H1 (cell line): ENCODE measurements around the gene AK8. TPM values are rescaled to one million over a fixed set of nuclear protein-coding genes. Genes with fewer than 3 reads are reported as not detected.

ENCODE experiments used
- CTCF ChIA-PET: fragments of 300-600 bp; sonication (Branson Sonifier 250); formaldehyde crosslinking; loops from one replicate; lab custom pipeline; 2021; ENCODE audit not compliant: partially characterized antibody; lab: Charles Lee
- POLR2A ChIA-PET: fragments of 300-600 bp; sonication (Branson Sonifier 250); formaldehyde crosslinking; loops from one replicate; lab custom pipeline; 2021; ENCODE audit warnings: inconsistent platforms; ENCODE audit not compliant: partially characterized antibody; lab: Charles Lee
- DNase-seq, 2 experiments: peaks; one replicate each; pipeline versions ENCODE4 v3.0.0 to v3.0.0-alpha.2; 2010 to 2022; ENCODE audit warnings: low spot score in 2 of 2, low read depth in 1 of 2, mixed read lengths in 1 of 2
- FAIRE-seq: peaks from 2 replicates; lab custom pipeline; 2011; peaks lifted over from hg19 to GRCh38; lab: Jason Lieb, UNC
- H2AFZ ChIP-seq: 2 replicates; pipeline ENCODE4 v1.8.1; 2012; ENCODE audit warnings: low read length, inconsistent platforms
- H2AK5ac ChIP-seq: 2 replicates; pipeline ENCODE4 v1.6.1; 2013; ENCODE audit warnings: low read depth, low read length
- H2BK120ac ChIP-seq: replicated peaks from 2 replicates; pipeline ENCODE3; 2013; ENCODE audit warnings: low read depth, low read length, inconsistent platforms
- H2BK12ac ChIP-seq: 2 replicates; pipeline ENCODE4 v1.6.1; 2013; ENCODE audit warnings: low read depth, low read length
- H2BK15ac ChIP-seq: 2 replicates; pipeline ENCODE4 v1.6.1; 2013; ENCODE audit warnings: low read length
- H2BK20ac ChIP-seq: 2 replicates; pipeline ENCODE4 v1.6.1; 2013; ENCODE audit warnings: low read length
- H2BK5ac ChIP-seq: 2 replicates; pipeline ENCODE4 v1.6.1; 2013; ENCODE audit warnings: low read depth, low read length
- H3K14ac ChIP-seq: 2 replicates; pipeline ENCODE4 v1.6.1; 2013; ENCODE audit warnings: inconsistent platforms; ENCODE audit not compliant: insufficient read length
- H3K18ac ChIP-seq: 2 replicates; pipeline ENCODE4 v1.6.1; 2013; ENCODE audit warnings: low read length; ENCODE audit errors: extremely low read depth
- H3K23ac ChIP-seq: 2 replicates; pipeline ENCODE4 v1.6.1; 2013; ENCODE audit warnings: inconsistent platforms; ENCODE audit not compliant: insufficient read length
- H3K23me2 ChIP-seq: 2 replicates; pipeline ENCODE4 v1.6.1; 2013; ENCODE audit warnings: low read depth, low read length
- H3K27ac ChIP-seq: 2 replicates; pipeline ENCODE4 v1.6.1; 2011; ENCODE audit warnings: low read depth, low read length, inconsistent platforms
- H3K27me3 ChIP-seq, 4 experiments: replicated peaks in 1 of 4; 1 replicate in 1 of 4; 2 replicates in 3 of 4; pipeline versions ENCODE4 v1.6.1 to v1.8.1; 2011 to 2013; ENCODE audit warnings: low read length in 3 of 4, mild to moderate bottlenecking in 3 of 4, inconsistent platforms in 2 of 4, mixed read lengths in 2 of 4, moderate library complexity in 1 of 4; ENCODE audit not compliant: control insufficient read depth in 3 of 4, insufficient read depth in 3 of 4; ENCODE audit errors: extremely low read depth in 1 of 4
- H3K36me3 ChIP-seq, 4 experiments: 2 replicates each; pipeline versions ENCODE4 v1.6.1 to v1.8.1; 2011 to 2013; ENCODE audit warnings: mild to moderate bottlenecking in 4 of 4, low read length in 3 of 4, moderate library complexity in 2 of 4, control low read depth in 1 of 4, inconsistent platforms in 1 of 4; ENCODE audit not compliant: insufficient read depth in 4 of 4, control insufficient read depth in 2 of 4
- H3K4ac ChIP-seq: replicated peaks from 2 replicates; pipeline ENCODE3; 2013; ENCODE audit warnings: low read length, low read depth, mixed read lengths, inconsistent platforms; ENCODE audit not compliant: insufficient read length
- H3K4me1 ChIP-seq, 4 experiments: replicated peaks in 1 of 4; 1 replicate in 1 of 4; 2 replicates in 3 of 4; pipeline versions ENCODE4 v1.6.1 to v1.8.1; 2011 to 2013; ENCODE audit warnings: low read length in 3 of 4, inconsistent platforms in 2 of 4, mixed read lengths in 1 of 4; ENCODE audit not compliant: insufficient read depth in 4 of 4, control insufficient read depth in 3 of 4
- H3K4me2 ChIP-seq, 2 experiments: 2 replicates each; pipeline versions ENCODE4 v1.6.1 to v1.8.1; 2011 to 2013; ENCODE audit warnings: low read depth in 2 of 2, low read length in 2 of 2, control low read depth in 1 of 2, inconsistent platforms in 1 of 2, mild to moderate bottlenecking in 1 of 2; ENCODE audit not compliant: insufficient read depth in 1 of 2
- H3K4me3 ChIP-seq, 4 experiments: fragments of 200-600, 300-600 bp in 1 of 4; sonication (generic), shearing (Covaris generic), sonication (Bioruptor Twin) in 1 of 4; 2 replicates each; pipeline versions ENCODE4 v1.5.1 to v1.8.1; 2011 to 2016; ENCODE audit warnings: low read length in 4 of 4, low read depth in 3 of 4, control low read depth in 2 of 4, inconsistent platforms in 2 of 4, mild to moderate bottlenecking in 2 of 4, mixed read lengths in 1 of 4, moderate library complexity in 1 of 4; ENCODE audit not compliant: insufficient read depth in 2 of 4; ENCODE audit errors: extremely low read depth in 1 of 4
- H3K56ac ChIP-seq: replicated peaks from 2 replicates; pipeline ENCODE3; 2013; ENCODE audit warnings: low read depth, mild to moderate bottlenecking, mixed read lengths, low read length, inconsistent platforms; ENCODE audit not compliant: insufficient read length
- H3K79me1 ChIP-seq: 2 replicates; pipeline ENCODE4 v1.6.1; 2013; ENCODE audit warnings: low read depth, low read length, control low read depth
- H3K79me2 ChIP-seq, 2 experiments: 2 replicates each; pipeline versions ENCODE4 v1.6.1 to v1.8.1; 2012 to 2013; ENCODE audit warnings: low read length in 2 of 2, mild to moderate bottlenecking in 2 of 2, inconsistent platforms in 1 of 2; ENCODE audit not compliant: insufficient read depth in 2 of 2, control insufficient read depth in 1 of 2
- H3K9ac ChIP-seq, 4 experiments: replicated peaks in 1 of 4; 1 replicate in 1 of 4; 2 replicates in 3 of 4; pipeline versions ENCODE4 v1.6.1 to v1.8.1; 2011 to 2013; ENCODE audit warnings: low read depth in 3 of 4, low read length in 3 of 4, control low read depth in 2 of 4, mild to moderate bottlenecking in 2 of 4, moderate library complexity in 2 of 4, inconsistent platforms in 1 of 4; ENCODE audit errors: extremely low read depth in 1 of 4
- H3K9me3 ChIP-seq, 2 experiments: 2 replicates each; pipeline versions ENCODE4 v1.6.1 to v1.8.1; 2012 to 2013; ENCODE audit warnings: mild to moderate bottlenecking in 2 of 2, moderate library complexity in 2 of 2, control low read depth in 1 of 2, inconsistent platforms in 1 of 2, low read depth in 1 of 2, low read length in 1 of 2, mixed read lengths in 1 of 2; ENCODE audit not compliant: insufficient read depth in 2 of 2
- H4K20me1 ChIP-seq, 2 experiments: replicated peaks in 1 of 2; 2 replicates each; pipeline versions ENCODE3 to v1.8.1; 2011 to 2013; ENCODE audit warnings: inconsistent platforms in 2 of 2, low read length in 2 of 2, mild to moderate bottlenecking in 1 of 2; ENCODE audit not compliant: insufficient read depth in 2 of 2, control insufficient read depth in 1 of 2
- H4K5ac ChIP-seq: 2 replicates; pipeline ENCODE4 v1.6.1; 2013; ENCODE audit warnings: low read length, low read depth, mixed read lengths, inconsistent platforms; ENCODE audit not compliant: insufficient read length
- H4K8ac ChIP-seq: 2 replicates; pipeline ENCODE4 v1.8.0; 2013; ENCODE audit warnings: mild to moderate bottlenecking, moderate library complexity, low read length, inconsistent platforms; ENCODE audit not compliant: insufficient read depth; ENCODE audit errors: extremely low read depth
- H4K91ac ChIP-seq: replicated peaks from 2 replicates; pipeline ENCODE3; 2013; ENCODE audit warnings: low read length, mixed read lengths, inconsistent platforms; ENCODE audit not compliant: insufficient read length
- CBX8 ChIP-seq: fragments of 300-800, 300-1000 bp; sonication (generic); IDR thresholded peaks from 2 replicates; pipeline ENCODE4 v1.7.1; 2016; ENCODE audit warnings: low read depth, low read length, borderline replicate concordance
- CEBPB ChIP-seq: IDR thresholded peaks from 2 replicates; pipeline ENCODE4 v1.6.1; 2012; ENCODE audit warnings: low read depth, low read length
- E2F6 ChIP-seq: IDR thresholded peaks from 2 replicates; pipeline ENCODE4 v1.6.1; 2012; ENCODE audit warnings: inconsistent platforms
- EP300 ChIP-seq, 2 experiments: IDR thresholded peaks; 1 replicate in 1 of 2; 2 replicates in 1 of 2; pipeline ENCODE4 v1.6.1; 2011 to 2012; ENCODE audit warnings: low read depth in 2 of 2, low read length in 2 of 2, mild to moderate bottlenecking in 2 of 2, borderline replicate concordance in 1 of 2, inconsistent platforms in 1 of 2, moderate library complexity in 1 of 2
- GABPA ChIP-seq: IDR thresholded peaks from 2 replicates; pipeline ENCODE4 v1.6.1; 2011; ENCODE audit warnings: mild to moderate bottlenecking, low read length, moderate library complexity, borderline replicate concordance; ENCODE audit not compliant: insufficient read depth
- GTF2F1 ChIP-seq: IDR thresholded peaks from 2 replicates; pipeline ENCODE4 v1.6.1; 2012; ENCODE audit warnings: low read depth, low read length, improper control_type of control experiment, borderline replicate concordance
- NANOG ChIP-seq: IDR thresholded peaks from 2 replicates; pipeline ENCODE4 v1.6.1; 2011; ENCODE audit warnings: low read length, low read depth, mild to moderate bottlenecking, inconsistent platforms; ENCODE audit not compliant: insufficient read depth, poor library complexity, severe bottlenecking
- NRF1 ChIP-seq: IDR thresholded peaks from 2 replicates; pipeline ENCODE4 v1.6.1; 2011; ENCODE audit warnings: mild to moderate bottlenecking, low read depth, low read length, improper control_type of control experiment
- POLR2AphosphoS5 ChIP-seq: IDR thresholded peaks from 2 replicates; pipeline ENCODE4 v1.6.1; 2011; ENCODE audit warnings: low read depth, low read length
- SAP30 ChIP-seq: fragments of 300-600 bp; sonication (generic); IDR thresholded peaks from 2 replicates; pipeline ENCODE4 v1.7.1; 2012; ENCODE audit warnings: low read length, moderate library complexity, mild to moderate bottlenecking, inconsistent platforms; ENCODE audit not compliant: insufficient read depth, insufficient replicate concordance
- SIRT6 ChIP-seq: IDR thresholded peaks from one replicate; pipeline ENCODE4 v1.7.1; 2012; ENCODE audit warnings: low read length, inconsistent platforms
- TAF7 ChIP-seq: optimal IDR thresholded peaks from 2 replicates; pipeline ENCODE3; 2011; ENCODE audit warnings: low read depth, mild to moderate bottlenecking, inconsistent platforms, low read length, moderate library complexity, borderline replicate concordance
- TCF12 ChIP-seq: IDR thresholded peaks from 2 replicates; pipeline ENCODE4 v1.6.1; 2011; ENCODE audit warnings: low read depth, mild to moderate bottlenecking, low read length
- WGBS, 2 experiments: shearing (Covaris generic) in 1 of 2; methylation state at CpG; one replicate each; pipeline versions ENCODE4 v1.1.6 to v1.1.7; 2013 to 2015; ENCODE audit warnings: low lambda C conversion rate in 2 of 2, mixed read lengths in 2 of 2, inconsistent platforms in 1 of 2, low coverage in 1 of 2, missing lambda C conversion rate in 1 of 2; ENCODE audit not compliant: insufficient replicate concordance in 2 of 2, insufficient coverage in 1 of 2, insufficient read length in 1 of 2; ENCODE audit errors: extremely low coverage in 1 of 2, missing lambda C conversion rate in 1 of 2; 5-methylcytosine and 5-hydroxymethylcytosine counted together
- polyA plus RNA-seq, 7 experiments: library from polyadenylated mRNA; depleted of rRNA in 3 of 7; stranded (reverse) in 5 of 7; unstranded in 2 of 7; fragments of >200 nt in 5 of 7; fragments of 200-250 nt in 2 of 7; gene quantifications; 1 replicate in 5 of 7; 2 replicates in 1 of 7; 4 replicates in 1 of 7; pipeline versions ENCODE4 v1.2.1 to v1.2.3, GENCODE V29; 2011 to 2013; ENCODE audit warnings: missing spikeins in 2 of 7, mixed read lengths in 2 of 7
- total RNA-seq: library from RNA; stranded (reverse); fragmentation: NEBNext Ultra II Directional; extraction: Animal tissue kit (Norgen Biotek cat#: 25700); gene quantifications from 2 replicates; pipeline ENCODE4 v1.2.1, GENCODE V29; 2021

Gene AK8
- total and polyA plus RNA-seq, 2 of the 8 experiments (the other 6 are each of a cell fraction or from before 2014, with no cell fraction given): 0.35 to 0.48 TPM

- no peak overlapping the region for H3K4ac ChIP-seq
- WGBS, 2 experiments: 93% methylated on average over 3 of the region's 3 CpGs; no CpG with 5 or more reads in 1 of the 2 experiments
- H2BK120ac ChIP-seq: no peak overlapping the region
- no peak overlapping the region for H2AFZ ChIP-seq
- H4K91ac ChIP-seq: no peak overlapping the region
- no peaks in the 10 kb centered on the region for H3K79me2 ChIP-seq
- no peaks in the 10 kb centered on the region for H3K79me1 ChIP-seq
- no peak overlapping the region for H3K9ac ChIP-seq
- H2BK5ac ChIP-seq: no peak overlapping the region
- H2BK12ac ChIP-seq: no peak overlapping the region
- H3K27me3 ChIP-seq: no peaks in the 10 kb centered on the region; a peak in 1 of 7 replicates
- no peak overlapping the region for H3K27ac ChIP-seq
- no peak overlapping the region for H2BK15ac ChIP-seq
- no peaks in the 10 kb centered on the region; a peak in 1 of 4 replicates for H3K9me3 ChIP-seq
- ChIA-PET CTCF (interaction anchor here (1.2 to 3.9 kb wide), 4 partner anchors 22 to 74 kb away, joined by 3 to 12 read pairs (median 7); no protein-coding TSS in a partner anchor), POLR2A (no interaction called here)
- no peak overlapping the region for H3K23ac ChIP-seq
- no peak overlapping the region for H3K56ac ChIP-seq
- H3K23me2 ChIP-seq: no peaks in the 10 kb centered on the region
- H3K4me2 ChIP-seq: no peak overlapping the region
- no peaks in the 10 kb centered on the region for H3K36me3 ChIP-seq
- no peak overlapping the region for H2BK20ac ChIP-seq
- H4K20me1 ChIP-seq: no peaks in the 10 kb centered on the region
- DNase-seq (no peak), FAIRE-seq (no peak)
- no peak overlapping the region for H4K5ac ChIP-seq
- no peaks in the 10 kb centered on the region; a peak in 1 of 7 replicates for H3K4me1 ChIP-seq
- H4K8ac ChIP-seq: no peak overlapping the region
- no peak overlapping the region for H3K4me3 ChIP-seq
- H3K18ac ChIP-seq: no peak overlapping the region
- no peak overlapping the region for H2AK5ac ChIP-seq
- no peak overlapping the region for H3K14ac ChIP-seq
- TF ChIP-seq GTF2F1 (no peak), NRF1 (no peak), E2F6 (no peak), TCF12 (no peak), NANOG (no peak), SAP30 (no peak), SIRT6 (no peak), TAF7 (no peak), GABPA (no peak), EP300 (IDR thresholded peaks at IDR 0.05; ENCODE audit: borderline replicate concordance in 1 of 2, low read depth in 2 of 2, low read length in 2 of 2) (no peak), POLR2AphosphoS5 (no peak), CBX8 (no peak), CEBPB (no peak)
Observed at GRCh38 chr9:132763574-132763973, 114.5 kb downstream of the AK8 start.
